SK-N-SH (cell line): ENCODE results near the gene KRT4. TPM values are rescaled to one million over a fixed set of nuclear protein-coding genes. Genes with fewer than 3 reads are reported as not detected.

Source experiments
- CTCF ChIA-PET: fragments of 300-600, 350-600 bp; formaldehyde crosslinking; extraction: SDS; loops from one replicate; lab custom pipeline; 2021; lab: Yijun Ruan, JAX
- POLR2A ChIA-PET: fragments of 350-600 bp; sonication (Branson Sonifier 250); formaldehyde crosslinking; extraction: SDS; loops from one replicate; lab custom pipeline; 2020; ENCODE audit warnings: antibody characterized with exemption, inconsistent platforms; lab: Yijun Ruan, JAX
- DNase-seq: peaks from one replicate; pipeline ENCODE4 v3.0.0; 2012
- H2AFZ ChIP-seq: fragments of 200-600 bp; sonication (generic); 2 replicates; pipeline ENCODE4 v1.8.1; 2016; ENCODE audit warnings: antibody characterized with exemption, mild to moderate bottlenecking, low read depth
- H3F3A ChIP-seq: fragments of 200-600 bp; sonication (generic); replicated peaks from 2 replicates; pipeline ENCODE3; 2016; ENCODE audit warnings: antibody characterized with exemption, mild to moderate bottlenecking; ENCODE audit not compliant: insufficient read depth
- H3K27ac ChIP-seq, 2 experiments: fragments of 200-500 bp in 1 of 2; fragments of 200-600 bp in 1 of 2; sonication (Bioruptor generic) in 1 of 2; sonication (generic), shearing (Covaris generic) in 1 of 2; 2 replicates each; pipeline versions ENCODE4 v1.5.1 to v1.6.1; 2014 to 2016; ENCODE audit warnings: low read depth in 2 of 2, inconsistent platforms in 1 of 2, low read length in 1 of 2, mild to moderate bottlenecking in 1 of 2, mixed read lengths in 1 of 2
- H3K27me3 ChIP-seq: fragments of 200-600 bp; sonication (generic), shearing (Covaris generic); 2 replicates; pipeline ENCODE4 v1.6.1; 2016; ENCODE audit warnings: mixed run types; ENCODE audit not compliant: insufficient read depth
- H3K36me3 ChIP-seq, 2 experiments: fragments of 200-500 bp in 1 of 2; fragments of 200-600 bp in 1 of 2; sonication (Bioruptor generic) in 1 of 2; sonication (generic) in 1 of 2; replicated peaks in 1 of 2; 2 replicates each; pipeline versions ENCODE3 to v1.5.1; 2014 to 2016; ENCODE audit warnings: low read length in 1 of 2, mild to moderate bottlenecking in 1 of 2; ENCODE audit not compliant: insufficient read depth in 2 of 2, control insufficient read depth in 1 of 2
- H3K4me1 ChIP-seq, 2 experiments: fragments of 200-500 bp in 1 of 2; fragments of 200-600 bp in 1 of 2; sonication (Bioruptor generic) in 1 of 2; sonication (generic), shearing (Covaris generic) in 1 of 2; 2 replicates each; pipeline versions ENCODE4 v1.5.1 to v1.6.1; 2014 to 2016; ENCODE audit warnings: low read depth in 1 of 2, low read length in 1 of 2, mixed run types in 1 of 2; ENCODE audit not compliant: insufficient read depth in 2 of 2, control insufficient read depth in 1 of 2
- H3K4me2 ChIP-seq: fragments of 200-600 bp; sonication (generic), shearing (Covaris generic); 2 replicates; pipeline ENCODE4 v1.6.1; 2017; ENCODE audit warnings: mixed run types
- H3K4me3 ChIP-seq, 2 experiments: fragments of 200-500 bp in 1 of 2; fragments of 200-600 bp in 1 of 2; sonication (Bioruptor generic) in 1 of 2; sonication (generic), shearing (Covaris generic) in 1 of 2; 2 replicates each; pipeline versions ENCODE4 v1.5.1 to v1.8.1; 2014 to 2016; ENCODE audit warnings: low read depth in 2 of 2, inconsistent platforms in 1 of 2, low read length in 1 of 2, mild to moderate bottlenecking in 1 of 2, mixed read lengths in 1 of 2, moderate library complexity in 1 of 2
- H3K79me2 ChIP-seq: fragments of 200-600 bp; sonication (generic); 2 replicates; pipeline ENCODE4 v1.8.1; 2017; ENCODE audit warnings: mild to moderate bottlenecking; ENCODE audit not compliant: insufficient read depth
- H3K9ac ChIP-seq: fragments of 200-600 bp; sonication (generic); 2 replicates; pipeline ENCODE4 v1.6.1; 2017; ENCODE audit warnings: mixed run types
- H3K9me2 ChIP-seq: fragments of 200-600 bp; sonication (generic); 2 replicates; pipeline ENCODE4 v1.6.1; 2017; ENCODE audit warnings: mixed run types
- H3K9me3 ChIP-seq: fragments of 200-600 bp; sonication (generic); 2 replicates; pipeline ENCODE4 v1.6.1; 2017; ENCODE audit warnings: mixed run types, mild to moderate bottlenecking, moderate library complexity
- H4K20me1 ChIP-seq: fragments of 200-600 bp; sonication (generic); 2 replicates; pipeline ENCODE4 v1.6.1; 2017; ENCODE audit warnings: mild to moderate bottlenecking, mixed run types; ENCODE audit not compliant: insufficient read depth
- ELF1 ChIP-seq: IDR thresholded peaks from 2 replicates; pipeline ENCODE4 v1.4.0; 2012
- EZH2phosphoT487 ChIP-seq: fragments of 200-600 bp; sonication (generic); IDR thresholded peaks from 2 replicates; pipeline ENCODE4 v1.6.1; 2017; ENCODE audit warnings: low read depth, mixed run types, mild to moderate bottlenecking, antibody characterized with exemption, moderate library complexity, borderline replicate concordance
- MXI1 ChIP-seq: IDR thresholded peaks from 2 replicates; pipeline ENCODE4 v1.6.1; 2012; ENCODE audit warnings: mild to moderate bottlenecking, low read depth, low read length, improper control_type of control experiment
- POLR2AphosphoS5 ChIP-seq: IDR thresholded peaks from 2 replicates; pipeline ENCODE4 v1.6.1; 2012; ENCODE audit warnings: low read depth, low read length
- RFX5 ChIP-seq: IDR thresholded peaks from 2 replicates; pipeline ENCODE4 v1.6.1; 2012; ENCODE audit warnings: mild to moderate bottlenecking, improper control_type of control experiment, low read length
- SIN3A ChIP-seq: IDR thresholded peaks from 2 replicates; pipeline ENCODE4 v1.6.1; 2012; ENCODE audit warnings: low read depth, mild to moderate bottlenecking, low read length, moderate library complexity, borderline replicate concordance
- YY1 ChIP-seq: IDR thresholded peaks from 2 replicates; pipeline ENCODE4 v1.4.0; 2012; ENCODE audit warnings: low read depth, mild to moderate bottlenecking
- WGBS: methylation state at CpG from one replicate; pipeline ENCODE4 v1.1.6; 2017; ENCODE audit warnings: low lambda C conversion rate; 5-methylcytosine and 5-hydroxymethylcytosine counted together
- polyA plus RNA-seq, 3 experiments: library from polyadenylated mRNA; depleted of rRNA; stranded (reverse); fragments of >200 nt; gene quantifications; 2 replicates each; pipeline ENCODE4 v1.2.3, GENCODE V29; 2012
- TF ChIP-seq, protein P1 (sequence below): IDR thresholded peaks from 2 replicates; pipeline ENCODE4 v1.4.0; 2012; ENCODE audit warnings: low read depth, borderline replicate concordance
- TF ChIP-seq, protein P2 (sequence below): fragments of 200-600 bp; sonication (generic); IDR thresholded peaks from 2 replicates; pipeline ENCODE4 v1.6.1; 2017; ENCODE audit warnings: antibody characterized with exemption, mild to moderate bottlenecking, moderate library complexity
- TF ChIP-seq, protein P3 (sequence below): fragments of 150-350 bp; IDR thresholded peaks from 2 replicates; pipeline ENCODE4 v1.6.1; 2016; ENCODE audit warnings: mild to moderate bottlenecking, low read depth, low read length
- TF ChIP-seq, protein P4 (sequence below): IDR thresholded peaks from 2 replicates; pipeline ENCODE4 v1.4.0; 2012; ENCODE audit warnings: low read depth
- TF ChIP-seq, protein P5 (sequence below): IDR thresholded peaks from 2 replicates; pipeline ENCODE4; 2012
- TF ChIP-seq, protein P6 (sequence below): fragments of 150-350 bp; IDR thresholded peaks from 2 replicates; pipeline ENCODE4 v1.6.1; 2017; ENCODE audit warnings: antibody characterized with exemption, low read length, low read depth, borderline replicate concordance
- TF ChIP-seq, protein P7 (sequence below): IDR thresholded peaks from 2 replicates; pipeline ENCODE4 v1.4.0; 2012; ENCODE audit warnings: low read depth, borderline replicate concordance

The KRT4 gene
- polyA plus RNA-seq, 1 of the 3 experiments (the other 2 are of a cell fraction) = not detected

DNA sequence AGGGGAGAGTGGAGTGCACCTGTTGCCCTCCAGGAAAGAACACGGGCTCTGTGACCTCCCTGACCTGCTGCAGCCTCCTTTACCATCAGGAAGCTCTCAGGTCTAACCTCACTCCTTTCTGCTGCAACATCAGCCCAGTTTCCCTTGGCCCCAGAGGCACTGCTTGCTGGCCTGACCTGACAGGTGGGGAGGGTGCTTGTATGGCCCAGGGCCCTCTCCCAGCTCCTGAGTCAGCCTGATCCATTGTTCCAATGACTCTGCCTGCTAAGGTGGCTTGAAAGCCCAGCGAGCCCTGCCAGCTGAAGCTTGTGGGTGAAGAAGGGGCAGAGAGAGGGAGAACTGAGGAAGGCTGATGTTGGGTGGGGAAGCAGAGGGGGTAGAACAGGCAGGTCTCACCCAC lies 48.1 kb upstream of the KRT4 start:
- no peak overlapping the region for H3K4me2 ChIP-seq
- H3K79me2 ChIP-seq = no peaks in the 10 kb centered on the region
- H4K20me1 ChIP-seq = no peaks in the 10 kb centered on the region
- ChIA-PET CTCF (interaction anchor here (1.3 kb wide), 1 partner anchor 18 kb away, joined by 6 read pairs; no protein-coding TSS in a partner anchor), POLR2A (no interaction called here)
- H3K9me2 ChIP-seq = no peaks in the 10 kb centered on the region
- H2AFZ ChIP-seq = no peak overlapping the region
- no peaks in the 10 kb centered on the region for H3K36me3 ChIP-seq
- H3K9me3 ChIP-seq = no peaks in the 10 kb centered on the region
- H3K27ac ChIP-seq = no peak overlapping the region
- no peak overlapping the region for H3K4me3 ChIP-seq
- peaks cover 24% of the 10 kb centered on the region; the same call in 1 of the 2 replicates for H3K27me3 ChIP-seq
- H3K9ac ChIP-seq = no peak overlapping the region
- TF ChIP-seq, protein P1, sequence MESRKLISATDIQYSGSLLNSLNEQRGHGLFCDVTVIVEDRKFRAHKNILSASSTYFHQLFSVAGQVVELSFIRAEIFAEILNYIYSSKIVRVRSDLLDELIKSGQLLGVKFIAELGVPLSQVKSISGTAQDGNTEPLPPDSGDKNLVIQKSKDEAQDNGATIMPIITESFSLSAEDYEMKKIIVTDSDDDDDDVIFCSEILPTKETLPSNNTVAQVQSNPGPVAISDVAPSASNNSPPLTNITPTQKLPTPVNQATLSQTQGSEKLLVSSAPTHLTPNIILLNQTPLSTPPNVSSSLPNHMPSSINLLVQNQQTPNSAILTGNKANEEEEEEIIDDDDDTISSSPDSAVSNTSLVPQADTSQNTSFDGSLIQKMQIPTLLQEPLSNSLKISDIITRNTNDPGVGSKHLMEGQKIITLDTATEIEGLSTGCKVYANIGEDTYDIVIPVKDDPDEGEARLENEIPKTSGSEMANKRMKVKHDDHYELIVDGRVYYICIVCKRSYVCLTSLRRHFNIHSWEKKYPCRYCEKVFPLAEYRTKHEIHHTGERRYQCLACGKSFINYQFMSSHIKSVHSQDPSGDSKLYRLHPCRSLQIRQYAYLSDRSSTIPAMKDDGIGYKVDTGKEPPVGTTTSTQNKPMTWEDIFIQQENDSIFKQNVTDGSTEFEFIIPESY = no peak
- TF ChIP-seq YY1 = no peak
- TF ChIP-seq SIN3A = no peak
- TF ChIP-seq, protein P2, sequence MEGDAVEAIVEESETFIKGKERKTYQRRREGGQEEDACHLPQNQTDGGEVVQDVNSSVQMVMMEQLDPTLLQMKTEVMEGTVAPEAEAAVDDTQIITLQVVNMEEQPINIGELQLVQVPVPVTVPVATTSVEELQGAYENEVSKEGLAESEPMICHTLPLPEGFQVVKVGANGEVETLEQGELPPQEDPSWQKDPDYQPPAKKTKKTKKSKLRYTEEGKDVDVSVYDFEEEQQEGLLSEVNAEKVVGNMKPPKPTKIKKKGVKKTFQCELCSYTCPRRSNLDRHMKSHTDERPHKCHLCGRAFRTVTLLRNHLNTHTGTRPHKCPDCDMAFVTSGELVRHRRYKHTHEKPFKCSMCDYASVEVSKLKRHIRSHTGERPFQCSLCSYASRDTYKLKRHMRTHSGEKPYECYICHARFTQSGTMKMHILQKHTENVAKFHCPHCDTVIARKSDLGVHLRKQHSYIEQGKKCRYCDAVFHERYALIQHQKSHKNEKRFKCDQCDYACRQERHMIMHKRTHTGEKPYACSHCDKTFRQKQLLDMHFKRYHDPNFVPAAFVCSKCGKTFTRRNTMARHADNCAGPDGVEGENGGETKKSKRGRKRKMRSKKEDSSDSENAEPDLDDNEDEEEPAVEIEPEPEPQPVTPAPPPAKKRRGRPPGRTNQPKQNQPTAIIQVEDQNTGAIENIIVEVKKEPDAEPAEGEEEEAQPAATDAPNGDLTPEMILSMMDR = no peak
- TF ChIP-seq, protein P3, sequence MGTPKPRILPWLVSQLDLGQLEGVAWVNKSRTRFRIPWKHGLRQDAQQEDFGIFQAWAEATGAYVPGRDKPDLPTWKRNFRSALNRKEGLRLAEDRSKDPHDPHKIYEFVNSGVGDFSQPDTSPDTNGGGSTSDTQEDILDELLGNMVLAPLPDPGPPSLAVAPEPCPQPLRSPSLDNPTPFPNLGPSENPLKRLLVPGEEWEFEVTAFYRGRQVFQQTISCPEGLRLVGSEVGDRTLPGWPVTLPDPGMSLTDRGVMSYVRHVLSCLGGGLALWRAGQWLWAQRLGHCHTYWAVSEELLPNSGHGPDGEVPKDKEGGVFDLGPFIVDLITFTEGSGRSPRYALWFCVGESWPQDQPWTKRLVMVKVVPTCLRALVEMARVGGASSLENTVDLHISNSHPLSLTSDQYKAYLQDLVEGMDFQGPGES = no peak
- TF ChIP-seq ELF1 = no peak
- no peak for TF ChIP-seq RFX5
- TF ChIP-seq, protein P4, sequence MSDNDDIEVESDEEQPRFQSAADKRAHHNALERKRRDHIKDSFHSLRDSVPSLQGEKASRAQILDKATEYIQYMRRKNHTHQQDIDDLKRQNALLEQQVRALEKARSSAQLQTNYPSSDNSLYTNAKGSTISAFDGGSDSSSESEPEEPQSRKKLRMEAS = no peak
- TF ChIP-seq MXI1 = no peak
- no peak for TF ChIP-seq EZH2phosphoT487
- TF ChIP-seq POLR2AphosphoS5 = no peak
- TF ChIP-seq, protein P5, sequence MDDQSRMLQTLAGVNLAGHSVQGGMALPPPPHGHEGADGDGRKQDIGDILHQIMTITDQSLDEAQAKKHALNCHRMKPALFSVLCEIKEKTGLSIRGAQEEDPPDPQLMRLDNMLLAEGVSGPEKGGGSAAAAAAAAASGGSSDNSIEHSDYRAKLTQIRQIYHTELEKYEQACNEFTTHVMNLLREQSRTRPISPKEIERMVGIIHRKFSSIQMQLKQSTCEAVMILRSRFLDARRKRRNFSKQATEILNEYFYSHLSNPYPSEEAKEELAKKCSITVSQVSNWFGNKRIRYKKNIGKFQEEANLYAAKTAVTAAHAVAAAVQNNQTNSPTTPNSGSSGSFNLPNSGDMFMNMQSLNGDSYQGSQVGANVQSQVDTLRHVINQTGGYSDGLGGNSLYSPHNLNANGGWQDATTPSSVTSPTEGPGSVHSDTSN = no peak
- TF ChIP-seq, protein P6, sequence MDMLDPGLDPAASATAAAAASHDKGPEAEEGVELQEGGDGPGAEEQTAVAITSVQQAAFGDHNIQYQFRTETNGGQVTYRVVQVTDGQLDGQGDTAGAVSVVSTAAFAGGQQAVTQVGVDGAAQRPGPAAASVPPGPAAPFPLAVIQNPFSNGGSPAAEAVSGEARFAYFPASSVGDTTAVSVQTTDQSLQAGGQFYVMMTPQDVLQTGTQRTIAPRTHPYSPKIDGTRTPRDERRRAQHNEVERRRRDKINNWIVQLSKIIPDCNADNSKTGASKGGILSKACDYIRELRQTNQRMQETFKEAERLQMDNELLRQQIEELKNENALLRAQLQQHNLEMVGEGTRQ = no peak
- TF ChIP-seq, protein P7, sequence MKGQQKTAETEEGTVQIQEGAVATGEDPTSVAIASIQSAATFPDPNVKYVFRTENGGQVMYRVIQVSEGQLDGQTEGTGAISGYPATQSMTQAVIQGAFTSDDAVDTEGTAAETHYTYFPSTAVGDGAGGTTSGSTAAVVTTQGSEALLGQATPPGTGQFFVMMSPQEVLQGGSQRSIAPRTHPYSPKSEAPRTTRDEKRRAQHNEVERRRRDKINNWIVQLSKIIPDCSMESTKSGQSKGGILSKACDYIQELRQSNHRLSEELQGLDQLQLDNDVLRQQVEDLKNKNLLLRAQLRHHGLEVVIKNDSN = no peak
- DNase-seq = no peak
- no peaks in the 10 kb centered on the region for H3K4me1 ChIP-seq
- 40% methylated on average over 2 of the region's 2 CpGs for WGBS
- H3F3A ChIP-seq = peaks cover 3% of the 10 kb centered on the region
